Measurements from ENCODE around the gene MED22. TPM values are rescaled to one million over a fixed set of nuclear protein-coding genes. Genes with fewer than 3 reads are reported as not detected.

MED22 gene
- total and polyA plus RNA-seq, 2 of the 8 experiments (the other 6 are each of a cell fraction or from before 2014, with no cell fraction given) = 56.4 to 68.4 TPM

DNA sequence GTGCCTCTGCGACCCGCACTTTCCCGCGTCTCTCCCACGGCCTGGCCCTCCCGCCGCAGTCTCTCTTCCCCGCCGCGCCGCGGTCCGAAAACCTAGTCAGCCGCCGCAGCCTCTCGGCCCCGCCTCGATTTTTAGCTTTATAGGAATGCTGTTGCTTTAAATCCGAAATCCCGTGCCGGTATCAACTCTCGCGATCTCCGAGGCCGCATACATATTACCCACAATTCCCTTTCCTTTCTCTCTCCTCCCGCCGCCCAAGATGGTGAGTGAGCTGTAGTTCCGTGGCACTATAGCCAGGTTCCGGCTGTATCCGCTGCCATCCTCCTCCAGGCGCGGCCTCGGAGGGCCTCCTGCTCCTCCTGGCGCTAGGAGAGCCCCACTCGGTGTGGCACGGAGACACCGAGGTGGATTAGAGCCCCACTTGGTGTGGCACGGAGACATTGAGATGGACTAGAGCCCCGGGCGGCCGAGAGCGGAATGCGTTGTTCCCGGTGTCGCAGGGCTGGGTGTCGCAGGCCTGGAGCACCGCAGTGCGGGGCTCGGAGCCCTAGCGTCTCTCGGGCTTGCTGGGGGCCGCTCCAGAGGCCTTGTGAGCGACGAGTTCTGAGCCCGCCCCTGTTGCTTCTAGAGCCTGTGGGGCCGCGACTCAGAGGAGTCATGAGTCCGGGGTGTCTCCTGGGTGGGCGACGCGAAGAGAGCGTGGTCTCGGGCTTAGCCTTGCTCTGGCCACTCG, at the start of gene MED22, which contains the start of gene RPL7A (continued):
- TF ChIP-seq, protein P1, sequence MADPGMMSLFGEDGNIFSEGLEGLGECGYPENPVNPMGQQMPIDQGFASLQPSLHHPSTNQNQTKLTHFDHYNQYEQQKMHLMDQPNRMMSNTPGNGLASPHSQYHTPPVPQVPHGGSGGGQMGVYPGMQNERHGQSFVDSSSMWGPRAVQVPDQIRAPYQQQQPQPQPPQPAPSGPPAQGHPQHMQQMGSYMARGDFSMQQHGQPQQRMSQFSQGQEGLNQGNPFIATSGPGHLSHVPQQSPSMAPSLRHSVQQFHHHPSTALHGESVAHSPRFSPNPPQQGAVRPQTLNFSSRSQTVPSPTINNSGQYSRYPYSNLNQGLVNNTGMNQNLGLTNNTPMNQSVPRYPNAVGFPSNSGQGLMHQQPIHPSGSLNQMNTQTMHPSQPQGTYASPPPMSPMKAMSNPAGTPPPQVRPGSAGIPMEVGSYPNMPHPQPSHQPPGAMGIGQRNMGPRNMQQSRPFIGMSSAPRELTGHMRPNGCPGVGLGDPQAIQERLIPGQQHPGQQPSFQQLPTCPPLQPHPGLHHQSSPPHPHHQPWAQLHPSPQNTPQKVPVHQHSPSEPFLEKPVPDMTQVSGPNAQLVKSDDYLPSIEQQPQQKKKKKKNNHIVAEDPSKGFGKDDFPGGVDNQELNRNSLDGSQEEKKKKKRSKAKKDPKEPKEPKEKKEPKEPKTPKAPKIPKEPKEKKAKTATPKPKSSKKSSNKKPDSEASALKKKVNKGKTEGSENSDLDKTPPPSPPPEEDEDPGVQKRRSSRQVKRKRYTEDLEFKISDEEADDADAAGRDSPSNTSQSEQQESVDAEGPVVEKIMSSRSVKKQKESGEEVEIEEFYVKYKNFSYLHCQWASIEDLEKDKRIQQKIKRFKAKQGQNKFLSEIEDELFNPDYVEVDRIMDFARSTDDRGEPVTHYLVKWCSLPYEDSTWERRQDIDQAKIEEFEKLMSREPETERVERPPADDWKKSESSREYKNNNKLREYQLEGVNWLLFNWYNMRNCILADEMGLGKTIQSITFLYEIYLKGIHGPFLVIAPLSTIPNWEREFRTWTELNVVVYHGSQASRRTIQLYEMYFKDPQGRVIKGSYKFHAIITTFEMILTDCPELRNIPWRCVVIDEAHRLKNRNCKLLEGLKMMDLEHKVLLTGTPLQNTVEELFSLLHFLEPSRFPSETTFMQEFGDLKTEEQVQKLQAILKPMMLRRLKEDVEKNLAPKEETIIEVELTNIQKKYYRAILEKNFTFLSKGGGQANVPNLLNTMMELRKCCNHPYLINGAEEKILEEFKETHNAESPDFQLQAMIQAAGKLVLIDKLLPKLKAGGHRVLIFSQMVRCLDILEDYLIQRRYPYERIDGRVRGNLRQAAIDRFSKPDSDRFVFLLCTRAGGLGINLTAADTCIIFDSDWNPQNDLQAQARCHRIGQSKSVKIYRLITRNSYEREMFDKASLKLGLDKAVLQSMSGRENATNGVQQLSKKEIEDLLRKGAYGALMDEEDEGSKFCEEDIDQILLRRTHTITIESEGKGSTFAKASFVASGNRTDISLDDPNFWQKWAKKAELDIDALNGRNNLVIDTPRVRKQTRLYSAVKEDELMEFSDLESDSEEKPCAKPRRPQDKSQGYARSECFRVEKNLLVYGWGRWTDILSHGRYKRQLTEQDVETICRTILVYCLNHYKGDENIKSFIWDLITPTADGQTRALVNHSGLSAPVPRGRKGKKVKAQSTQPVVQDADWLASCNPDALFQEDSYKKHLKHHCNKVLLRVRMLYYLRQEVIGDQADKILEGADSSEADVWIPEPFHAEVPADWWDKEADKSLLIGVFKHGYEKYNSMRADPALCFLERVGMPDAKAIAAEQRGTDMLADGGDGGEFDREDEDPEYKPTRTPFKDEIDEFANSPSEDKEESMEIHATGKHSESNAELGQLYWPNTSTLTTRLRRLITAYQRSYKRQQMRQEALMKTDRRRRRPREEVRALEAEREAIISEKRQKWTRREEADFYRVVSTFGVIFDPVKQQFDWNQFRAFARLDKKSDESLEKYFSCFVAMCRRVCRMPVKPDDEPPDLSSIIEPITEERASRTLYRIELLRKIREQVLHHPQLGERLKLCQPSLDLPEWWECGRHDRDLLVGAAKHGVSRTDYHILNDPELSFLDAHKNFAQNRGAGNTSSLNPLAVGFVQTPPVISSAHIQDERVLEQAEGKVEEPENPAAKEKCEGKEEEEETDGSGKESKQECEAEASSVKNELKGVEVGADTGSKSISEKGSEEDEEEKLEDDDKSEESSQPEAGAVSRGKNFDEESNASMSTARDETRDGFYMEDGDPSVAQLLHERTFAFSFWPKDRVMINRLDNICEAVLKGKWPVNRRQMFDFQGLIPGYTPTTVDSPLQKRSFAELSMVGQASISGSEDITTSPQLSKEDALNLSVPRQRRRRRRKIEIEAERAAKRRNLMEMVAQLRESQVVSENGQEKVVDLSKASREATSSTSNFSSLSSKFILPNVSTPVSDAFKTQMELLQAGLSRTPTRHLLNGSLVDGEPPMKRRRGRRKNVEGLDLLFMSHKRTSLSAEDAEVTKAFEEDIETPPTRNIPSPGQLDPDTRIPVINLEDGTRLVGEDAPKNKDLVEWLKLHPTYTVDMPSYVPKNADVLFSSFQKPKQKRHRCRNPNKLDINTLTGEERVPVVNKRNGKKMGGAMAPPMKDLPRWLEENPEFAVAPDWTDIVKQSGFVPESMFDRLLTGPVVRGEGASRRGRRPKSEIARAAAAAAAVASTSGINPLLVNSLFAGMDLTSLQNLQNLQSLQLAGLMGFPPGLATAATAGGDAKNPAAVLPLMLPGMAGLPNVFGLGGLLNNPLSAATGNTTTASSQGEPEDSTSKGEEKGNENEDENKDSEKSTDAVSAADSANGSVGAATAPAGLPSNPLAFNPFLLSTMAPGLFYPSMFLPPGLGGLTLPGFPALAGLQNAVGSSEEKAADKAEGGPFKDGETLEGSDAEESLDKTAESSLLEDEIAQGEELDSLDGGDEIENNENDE (IDR thresholded peaks at IDR 0.05; ENCODE audit: insufficient replicate concordance, low read length) = no peak
- TF ChIP-seq MAFK (IDR thresholded peaks at IDR 0.05; ENCODE audit: low read depth, low read length) = no peak; the same call in 1 of the 2 replicates
- peak; percentile 64; the same call in 1 of the 2 replicates for TF ChIP-seq SP1 (IDR thresholded peaks at IDR 0.05; ENCODE audit: low read depth, low read length)
- no peak for TF ChIP-seq GABPA (IDR thresholded peaks at IDR 0.05; ENCODE audit: borderline replicate concordance, insufficient read depth, low read length)
- peak; percentile 92 for TF ChIP-seq BRCA1 (IDR thresholded peaks at IDR 0.05; ENCODE audit: low read depth, low read length)
- TF ChIP-seq TBP (IDR thresholded peaks at IDR 0.05; ENCODE audit: low read depth, low read length) = peak; percentile 97
- TF ChIP-seq SIX5 (IDR thresholded peaks at IDR 0.05; ENCODE audit: low read depth, low read length) = no peak
- TF ChIP-seq PHF8 (conservative IDR thresholded peaks at IDR 0.05; ENCODE audit: low read depth, low read length) = peak; percentile 96
- TF ChIP-seq YY1 (IDR thresholded peaks at IDR 0.05; ENCODE audit: low read depth, low read length) = peak; percentile 86
- peak; percentile 67 for TF ChIP-seq KDM4A (IDR thresholded peaks at IDR 0.05; ENCODE audit: low read depth, low read length, severe bottlenecking)

Measured in H1 (cell line).